CD14-positive monocyte (primary cell): ENCODE measurements around the gene ZNF774. TPM values are rescaled to one million over a fixed set of nuclear protein-coding genes. Genes with fewer than 3 reads are reported as not detected.

Source experiments
- DNase-seq, 3 donors: peaks; one replicate each; pipeline ENCODE4 v3.0.0-alpha.2; 2011 to 2022
- H2AFZ ChIP-seq: 2 replicates; pipeline ENCODE4 v1.6.0; 2012; ENCODE audit warnings: mild to moderate bottlenecking, low read depth, low read length, inconsistent platforms; ENCODE audit not compliant: insufficient read depth, poor library complexity, severe bottlenecking
- H3K27ac ChIP-seq, 2 donors: 1 replicate in 1 of 2; 2 replicates in 1 of 2; pipeline ENCODE4 v1.5.1; 2012 to 2013; ENCODE audit warnings: low read length in 2 of 2, control low read depth in 1 of 2, inconsistent platforms in 1 of 2, low read depth in 1 of 2, mild to moderate bottlenecking in 1 of 2
- H3K27me3 ChIP-seq, 2 donors: one replicate each; pipeline versions ENCODE4 v1.6.0 to v1.6.1; 2011 to 2013; ENCODE audit warnings: low read length in 2 of 2; ENCODE audit not compliant: control insufficient read depth in 2 of 2, insufficient read depth in 2 of 2
- H3K36me3 ChIP-seq, 2 donors: replicated peaks in 1 of 2; 1 replicate in 1 of 2; 2 replicates in 1 of 2; pipeline versions ENCODE4 v1.5.1 to v1.6.1; 2012 to 2013; ENCODE audit warnings: low read length in 2 of 2, control low read depth in 1 of 2, inconsistent platforms in 1 of 2, mild to moderate bottlenecking in 1 of 2; ENCODE audit not compliant: insufficient read depth in 2 of 2, control insufficient read depth in 1 of 2
- H3K4me1 ChIP-seq, 2 donors: 1 replicate in 1 of 2; 2 replicates in 1 of 2; pipeline versions ENCODE4 v1.5.1 to v1.6.1; 2012 to 2013; ENCODE audit warnings: low read length in 2 of 2, control low read depth in 1 of 2, inconsistent platforms in 1 of 2, mild to moderate bottlenecking in 1 of 2, moderate library complexity in 1 of 2; ENCODE audit not compliant: insufficient read depth in 2 of 2, control insufficient read depth in 1 of 2
- H3K4me2 ChIP-seq: replicated peaks from 2 replicates; pipeline ENCODE3; 2012; ENCODE audit warnings: low read length, moderate library complexity, mild to moderate bottlenecking; ENCODE audit not compliant: poor library complexity, severe bottlenecking; ENCODE audit errors: extremely low read depth
- H3K4me3 ChIP-seq, 3 experiments: fragments of 200-600 bp in 1 of 3; sonication (generic) in 1 of 3; replicated peaks in 1 of 3; 1 replicate in 2 of 3; 2 replicates in 1 of 3; pipeline ENCODE4 v1.5.1; 2011 to 2013; ENCODE audit warnings: low read length in 3 of 3, mild to moderate bottlenecking in 3 of 3, control low read depth in 2 of 3, low read depth in 2 of 3, inconsistent platforms in 1 of 3, moderate library complexity in 1 of 3
- H3K79me2 ChIP-seq: 2 replicates; pipeline ENCODE4 v1.6.0; 2012; ENCODE audit warnings: mild to moderate bottlenecking, control low read depth, inconsistent platforms, low read length, moderate library complexity; ENCODE audit not compliant: insufficient read depth
- H3K9ac ChIP-seq: 2 replicates; pipeline ENCODE4 v1.6.0; 2017; ENCODE audit warnings: low read length, mild to moderate bottlenecking; ENCODE audit not compliant: insufficient read depth, poor library complexity, severe bottlenecking
- H3K9me3 ChIP-seq, 2 donors: replicated peaks in 1 of 2; 1 replicate in 1 of 2; 2 replicates in 1 of 2; pipeline versions ENCODE4 v1.5.1 to v1.6.1; 2012 to 2013; ENCODE audit warnings: low read length in 2 of 2, control low read depth in 1 of 2; ENCODE audit not compliant: control insufficient read depth in 1 of 2, insufficient read depth in 1 of 2
- H4K20me1 ChIP-seq: 2 replicates; pipeline ENCODE4 v1.6.0; 2012; ENCODE audit warnings: mild to moderate bottlenecking, low read length, control low read depth, moderate library complexity; ENCODE audit not compliant: insufficient read depth
- H3K27ac Mint-ChIP-seq, 7 donors: one replicate each; pipeline ENCODE4 v1.8.0; 2020; ENCODE audit warnings: mild to moderate bottlenecking in 7 of 7, mixed read lengths in 7 of 7, moderate library complexity in 6 of 7, inconsistent platforms in 2 of 7
- H3K27me3 Mint-ChIP-seq, 3 donors: one replicate each; pipeline ENCODE4 v1.8.0; 2021 to 2022; ENCODE audit warnings: low read depth in 3 of 3, mild to moderate bottlenecking in 3 of 3, mixed read lengths in 3 of 3, moderate library complexity in 3 of 3, inconsistent platforms in 1 of 3
- H3K36me3 Mint-ChIP-seq, 2 donors: one replicate each; pipeline ENCODE4 v1.8.0; 2020; ENCODE audit warnings: mixed read lengths in 2 of 2, inconsistent platforms in 1 of 2, mild to moderate bottlenecking in 1 of 2
- H3K4me1 Mint-ChIP-seq: one replicate; pipeline ENCODE4 v1.8.0; 2020; ENCODE audit warnings: mild to moderate bottlenecking, mixed read lengths
- H3K4me3 Mint-ChIP-seq, 2 donors: one replicate each; pipeline ENCODE4 v1.8.0; 2020; ENCODE audit warnings: mild to moderate bottlenecking in 2 of 2, mixed read lengths in 2 of 2, moderate library complexity in 1 of 2
- H3K9me3 Mint-ChIP-seq, 7 donors: one replicate each; pipeline ENCODE4 v1.8.0; 2020 to 2022; ENCODE audit warnings: mixed read lengths in 7 of 7, mild to moderate bottlenecking in 6 of 7, moderate library complexity in 6 of 7, inconsistent platforms in 2 of 7
- WGBS: methylation state at CpG from one replicate; pipeline ENCODE4 v1.1.5; 2013; ENCODE audit warnings: missing lambda C conversion rate; ENCODE audit not compliant: insufficient coverage; 5-methylcytosine and 5-hydroxymethylcytosine counted together
- intact Hi-C, 2 donors: fragments of 100-400 bp; cut with micrococcal nuclease; formaldehyde crosslinking; loops; one replicate each; pipeline versions ENCODE4 v1.15.0 to v1.15.1; 2023
- polyA plus RNA-seq, 3 donors: library from polyadenylated mRNA; depleted of rRNA in 1 of 3; unstranded in 2 of 3; stranded (reverse) in 1 of 3; fragments of 300-500 nt in 2 of 3; fragments of >200 nt in 1 of 3; fragmentation: Illumina TruSeq in 2 of 3; gene quantifications; 1 replicate in 2 of 3; 2 replicates in 1 of 3; pipeline ENCODE4 v1.2.3, GENCODE V29; 2012 to 2021
- TF ChIP-seq, protein P1 (sequence below): fragments of 200-600 bp; IDR thresholded peaks from one replicate; pipeline ENCODE4 v1.8.0; 2022; ENCODE audit warnings: antibody characterized with exemption, mild to moderate bottlenecking

ZNF774 gene
- polyA plus RNA-seq, 3 donors = 0.12 to 0.23 TPM; not detected in 1

DNA sequence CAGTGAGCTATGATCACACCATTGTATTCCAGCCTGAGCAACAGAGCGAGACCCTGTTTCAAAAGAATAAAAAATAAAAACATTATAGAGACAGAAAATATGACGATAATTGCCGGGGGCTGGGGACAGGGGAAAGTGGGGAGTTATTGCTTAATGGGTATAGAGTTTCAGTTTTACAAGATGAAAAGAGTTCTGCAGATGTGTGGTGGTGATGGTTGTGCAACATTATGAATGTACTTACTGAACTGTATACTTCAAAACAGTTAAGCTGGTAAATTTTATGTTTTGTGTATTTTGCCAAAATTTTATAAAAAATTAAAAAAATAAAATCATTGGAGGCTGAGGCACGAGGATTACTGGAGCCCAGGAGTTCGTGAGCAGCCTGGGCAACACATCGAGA, 24.8 kb upstream of the ZNF774 start:
- peak overlapping the region in 1 of 2 donors; percentile 20 for H3K27ac ChIP-seq
- no peaks in the 10 kb centered on the region for H3K36me3 Mint-ChIP-seq

DNA sequence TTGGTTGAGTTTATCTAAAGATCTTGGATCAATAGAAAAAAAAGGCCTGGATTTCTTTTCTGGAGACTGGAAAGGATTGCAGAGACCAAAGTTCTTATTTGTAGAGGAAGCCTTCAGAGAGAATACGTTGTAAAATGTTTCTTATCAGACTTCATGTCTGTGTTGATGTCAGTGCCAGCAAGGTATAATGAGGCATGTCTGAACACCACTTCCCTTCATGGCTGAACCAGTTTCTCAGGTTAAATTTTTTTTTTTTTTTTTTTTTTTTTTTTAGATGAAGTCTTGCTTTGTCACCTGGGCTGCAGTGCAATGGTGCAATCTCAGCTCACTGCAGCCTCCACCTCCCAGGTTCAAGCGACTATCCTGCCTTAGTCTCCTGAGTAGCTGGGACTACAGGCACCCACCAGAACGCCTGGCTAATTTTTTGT, 17.8 kb upstream of the ZNF774 start:
- no peak overlapping the region for H3K27ac ChIP-seq
- no peak overlapping the region for H3K4me3 ChIP-seq
- H3K4me2 ChIP-seq = no peak overlapping the region
- H2AFZ ChIP-seq = no peak overlapping the region
- Mint-ChIP-seq H3K4me1 (peaks cover 36% of the 10 kb centered on the region), H3K36me3 (no peaks in the 10 kb centered on the region), H3K4me3 (no peak overlapping the region), H3K27ac (peak overlapping the region in 1 of 7 donors; percentile 69), H3K27me3 (no peaks in the 10 kb centered on the region), H3K9me3 (no peaks in the 10 kb centered on the region)
- no peak for DNase-seq
- H3K79me2 ChIP-seq = no peaks in the 10 kb centered on the region
- H3K27me3 ChIP-seq = no peaks in the 10 kb centered on the region
- no peaks in the 10 kb centered on the region for H4K20me1 ChIP-seq
- H3K9me3 ChIP-seq = no peaks in the 10 kb centered on the region
- intact Hi-C loops = no loop called here
- H3K9ac ChIP-seq = no peak overlapping the region
- H3K36me3 ChIP-seq = no peaks in the 10 kb centered on the region
- TF ChIP-seq, protein P1, sequence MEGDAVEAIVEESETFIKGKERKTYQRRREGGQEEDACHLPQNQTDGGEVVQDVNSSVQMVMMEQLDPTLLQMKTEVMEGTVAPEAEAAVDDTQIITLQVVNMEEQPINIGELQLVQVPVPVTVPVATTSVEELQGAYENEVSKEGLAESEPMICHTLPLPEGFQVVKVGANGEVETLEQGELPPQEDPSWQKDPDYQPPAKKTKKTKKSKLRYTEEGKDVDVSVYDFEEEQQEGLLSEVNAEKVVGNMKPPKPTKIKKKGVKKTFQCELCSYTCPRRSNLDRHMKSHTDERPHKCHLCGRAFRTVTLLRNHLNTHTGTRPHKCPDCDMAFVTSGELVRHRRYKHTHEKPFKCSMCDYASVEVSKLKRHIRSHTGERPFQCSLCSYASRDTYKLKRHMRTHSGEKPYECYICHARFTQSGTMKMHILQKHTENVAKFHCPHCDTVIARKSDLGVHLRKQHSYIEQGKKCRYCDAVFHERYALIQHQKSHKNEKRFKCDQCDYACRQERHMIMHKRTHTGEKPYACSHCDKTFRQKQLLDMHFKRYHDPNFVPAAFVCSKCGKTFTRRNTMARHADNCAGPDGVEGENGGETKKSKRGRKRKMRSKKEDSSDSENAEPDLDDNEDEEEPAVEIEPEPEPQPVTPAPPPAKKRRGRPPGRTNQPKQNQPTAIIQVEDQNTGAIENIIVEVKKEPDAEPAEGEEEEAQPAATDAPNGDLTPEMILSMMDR = no peak
- WGBS = 92% methylated on average over 2 of the region's 3 CpGs
- H3K4me1 ChIP-seq = peaks cover 34 to 37% of the 10 kb centered on the region in 2 donors

More for the DNA sequence above, 24.8 kb upstream of the ZNF774 start:
- H2AFZ ChIP-seq = no peak overlapping the region
- H3K36me3 ChIP-seq = no peaks in the 10 kb centered on the region
- peak overlapping the region in 1 of 7 donors; percentile 50 for H3K27ac Mint-ChIP-seq
- H3K4me1 Mint-ChIP-seq = peaks cover 28% of the 10 kb centered on the region
- H3K4me1 ChIP-seq = peaks cover 25 to 29% of the 10 kb centered on the region in 2 donors
- H4K20me1 ChIP-seq = no peaks in the 10 kb centered on the region
- H3K4me3 Mint-ChIP-seq = peak overlapping the region in 1 of 2 donors; percentile 27
- no peaks in the 10 kb centered on the region for H3K9me3 Mint-ChIP-seq
- TF ChIP-seq, protein P1 = no peak
- no peaks in the 10 kb centered on the region for H3K9me3 ChIP-seq
- peak in 2 of 3 donors; percentile 52 to 58 for DNase-seq
- H3K4me3 ChIP-seq = no peak overlapping the region
- WGBS = no CpG with 5 or more reads among the region's 6 CpGs
- no peak overlapping the region for H3K9ac ChIP-seq
- intact Hi-C loops = loop anchor here (5.0 to 10.0 kb wide), 3 partner anchors 40 to 157 kb away; no protein-coding TSS in a partner anchor
- no peaks in the 10 kb centered on the region for H3K27me3 ChIP-seq
- no peaks in the 10 kb centered on the region for H3K79me2 ChIP-seq
- peak overlapping the region; percentile 19 for H3K4me2 ChIP-seq
- H3K27me3 Mint-ChIP-seq = peaks cover 0 to 3% (median 3%) of the 10 kb centered on the region in 3 donors
